Stimulated activated effector memory CD8-positive, alpha-beta T cell treated with anti-CD3 and anti-CD28 coated beads, Interleukin-12 subunit alpha, Interleukin-12 subunit beta, amount 100 ng/mL, for 72 hours (primary cell): Measurements from ENCODE around the gene NUP160.
"Not testable (repeated sequence)": the region's sequence is repeated elsewhere in the genome, so short reads cannot be mapped to it uniquely, and the experiment has no call there.

Source experiments
- ATAC-seq: fragments of 150-1000 bp; cut with Tn5 transposase; 2 replicates; pipeline ENCODE4 v1.10.0; 2021
- DNase-seq, 2 donors: peaks; one replicate each; pipeline ENCODE4 v3.0.0; 2021 to 2022; ENCODE audit warnings: low spot score in 2 of 2
- H3K27ac Mint-ChIP-seq: one replicate; pipeline ENCODE4 v1.8.0; 2022; ENCODE audit warnings: mild to moderate bottlenecking, mixed read lengths
- H3K36me3 Mint-ChIP-seq: one replicate; pipeline ENCODE4 v1.8.0; 2022; ENCODE audit warnings: mild to moderate bottlenecking, mixed read lengths
- H3K4me1 Mint-ChIP-seq: one replicate; pipeline ENCODE4 v1.8.0; 2022; ENCODE audit warnings: mixed read lengths
- H3K4me3 Mint-ChIP-seq: one replicate; pipeline ENCODE4 v1.8.0; 2022; ENCODE audit warnings: mild to moderate bottlenecking, mixed read lengths
- H3K9me3 Mint-ChIP-seq: one replicate; pipeline ENCODE4 v1.8.0; 2022; ENCODE audit warnings: mixed read lengths

The NUP160 gene

DNA sequence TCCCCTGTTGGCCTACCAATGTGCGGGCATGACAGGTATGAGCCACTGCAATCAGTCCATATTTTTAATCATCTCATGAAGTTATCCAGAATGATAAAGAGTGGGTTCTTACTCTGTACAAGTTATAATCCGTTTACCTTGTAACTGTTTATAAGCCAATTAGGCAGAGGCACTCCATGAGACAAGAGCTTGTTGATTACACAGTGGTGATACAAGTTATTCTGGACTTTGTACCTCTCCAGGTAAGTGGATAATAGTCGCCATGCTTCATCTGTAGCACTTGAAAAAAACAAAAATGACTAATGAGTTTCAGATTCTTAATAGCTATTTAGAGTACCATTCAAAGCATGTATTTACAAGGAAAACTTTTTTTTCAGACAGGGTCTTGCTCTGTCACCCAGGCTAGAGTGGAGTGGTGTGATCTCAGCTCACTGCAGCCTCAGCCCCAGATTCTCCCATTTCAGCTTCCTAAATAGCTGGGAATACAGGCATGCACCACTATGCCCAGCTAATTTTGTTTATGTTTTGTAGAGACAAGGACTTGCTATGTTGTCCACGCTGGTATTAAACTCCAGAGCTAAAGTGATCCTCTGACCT lies 63.3 kb downstream of the NUP160 start:
- Mint-ChIP-seq H3K4me1 (no peaks in the 10 kb centered on the region), H3K36me3 (peaks cover 97% of the 10 kb centered on the region), H3K27ac (no peak overlapping the region), H3K4me3 (no peak overlapping the region), H3K9me3 (no peaks in the 10 kb centered on the region)
- ATAC-seq = no peak
- peak in 1 of 2 donors; percentile 36 for DNase-seq

DNA sequence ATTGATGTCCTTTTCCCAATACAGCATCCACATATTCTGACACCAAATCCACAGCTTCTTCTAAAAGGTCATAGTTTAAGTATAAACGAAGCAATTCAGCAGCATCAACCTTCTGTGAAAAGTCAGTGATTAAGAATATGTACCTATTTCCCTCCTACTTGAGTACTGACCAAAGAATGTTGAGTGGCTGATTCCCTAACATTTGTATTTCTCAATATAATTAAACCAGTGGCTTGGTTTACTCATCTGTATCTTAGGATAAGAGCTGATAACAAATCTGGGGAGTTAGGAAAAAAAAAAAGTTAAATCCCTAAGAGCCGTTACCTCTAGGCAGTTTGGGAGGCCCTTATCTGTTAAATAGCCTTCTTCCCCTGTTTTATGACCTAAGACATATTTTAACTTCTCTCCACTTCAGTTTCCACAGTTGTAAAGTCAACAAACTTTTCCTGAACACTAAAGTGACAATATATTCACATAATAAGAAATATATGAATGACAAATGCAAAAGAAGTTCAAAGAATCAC lies 65.0 kb downstream of the NUP160 start:
- Mint-ChIP-seq H3K36me3 (peaks cover 97% of the 10 kb centered on the region), H3K27ac (no peak overlapping the region), H3K4me3 (no peak overlapping the region), H3K4me1 (no peaks in the 10 kb centered on the region), H3K9me3 (no peaks in the 10 kb centered on the region)
- ATAC-seq = no peak
- DNase-seq = no peak

DNA sequence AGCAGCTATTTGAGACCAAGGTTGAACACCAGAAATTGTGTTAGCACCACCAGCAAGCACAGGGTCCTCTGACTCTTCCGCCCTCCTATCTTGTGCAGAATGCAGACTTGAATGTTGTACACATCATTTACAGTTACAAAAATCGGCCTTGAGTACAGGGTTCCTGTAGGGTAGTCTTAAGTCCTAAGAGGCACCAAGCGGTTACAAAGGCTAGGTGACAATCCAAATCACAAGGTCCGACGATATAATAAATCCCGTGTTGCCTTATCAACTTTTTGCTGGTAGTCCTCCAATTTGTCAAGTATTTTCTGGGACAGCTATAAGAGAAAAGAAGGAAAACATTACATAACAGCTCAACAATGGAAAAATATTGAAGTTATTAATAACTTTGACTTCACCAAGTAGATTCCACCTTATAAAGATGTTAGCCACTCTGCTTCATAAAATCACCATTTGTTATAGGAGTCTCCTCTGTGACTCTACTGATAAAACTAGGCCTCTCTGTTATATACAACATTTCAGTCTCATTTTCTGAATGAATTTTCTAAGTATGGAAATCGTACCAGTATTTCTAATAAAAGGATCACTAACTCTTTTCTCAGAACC lies 69.2 kb downstream of the NUP160 start:
- H3K9me3 Mint-ChIP-seq = no peaks in the 10 kb centered on the region
- no peak overlapping the region for H3K4me3 Mint-ChIP-seq
- H3K4me1 Mint-ChIP-seq = no peaks in the 10 kb centered on the region
- H3K27ac Mint-ChIP-seq = no peak overlapping the region
- ATAC-seq (no peak), DNase-seq (no peak)
- H3K36me3 Mint-ChIP-seq = peaks cover 91% of the 10 kb centered on the region

DNA sequence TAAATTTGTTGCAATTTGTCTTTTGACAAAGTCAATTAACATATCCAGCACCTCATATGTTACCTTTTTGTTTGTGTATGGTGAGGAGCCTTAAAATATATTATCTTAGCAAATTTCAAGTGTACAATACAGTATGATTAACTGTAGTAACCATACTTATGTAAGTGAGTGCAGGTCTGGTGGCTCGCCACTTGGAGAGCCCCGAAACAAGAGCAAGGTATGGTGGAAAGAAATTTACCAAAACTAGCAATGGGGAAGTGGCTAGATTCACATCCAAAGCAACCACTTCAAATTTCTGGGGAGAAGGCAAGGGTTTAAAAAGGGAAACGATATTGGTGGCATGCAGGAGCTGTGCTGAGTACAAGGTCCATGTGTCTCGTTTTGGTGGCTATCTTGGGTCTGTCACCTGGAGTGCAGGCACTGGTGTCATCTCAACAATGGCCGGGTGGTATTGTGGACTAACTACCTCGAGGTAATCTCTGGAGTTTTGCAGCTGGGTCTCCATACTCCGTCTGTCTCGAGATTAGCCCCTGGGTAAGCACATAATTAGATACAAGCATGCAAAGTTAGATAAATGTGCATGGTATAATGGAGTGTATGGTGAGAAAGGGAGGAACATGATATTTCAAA lies 72.8 kb downstream of the NUP160 start:
- DNase-seq (no peak), ATAC-seq (no peak)
- peaks cover 58% of the 10 kb centered on the region for H3K36me3 Mint-ChIP-seq
- H3K4me1 Mint-ChIP-seq = no peaks in the 10 kb centered on the region
- no peak overlapping the region for H3K4me3 Mint-ChIP-seq
- H3K27ac Mint-ChIP-seq = no peak overlapping the region
- no peaks in the 10 kb centered on the region for H3K9me3 Mint-ChIP-seq

DNA sequence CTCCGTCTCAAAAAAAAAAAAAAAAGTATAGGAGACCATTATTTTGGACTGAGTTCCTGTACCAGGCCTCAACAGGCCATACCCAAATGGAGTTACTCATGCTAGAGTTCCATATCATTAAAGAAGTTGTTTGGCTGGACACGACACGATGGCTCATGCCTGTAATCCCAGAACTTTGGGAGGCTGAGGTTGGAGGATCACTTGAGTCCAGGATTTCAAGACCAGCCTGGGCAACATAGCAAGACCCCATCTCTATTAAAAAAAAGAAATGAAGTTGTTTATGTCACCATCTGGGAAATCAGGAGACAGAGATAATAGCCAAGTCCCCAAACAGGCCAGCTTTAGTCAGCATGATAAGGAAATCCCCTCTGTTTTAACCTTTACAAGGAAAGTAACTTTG lies 74.3 kb downstream of the NUP160 start:
- DNase-seq (no peak), ATAC-seq (no peak)
- no peaks in the 10 kb centered on the region for H3K4me1 Mint-ChIP-seq
- no peak overlapping the region for H3K4me3 Mint-ChIP-seq
- H3K36me3 Mint-ChIP-seq = peaks cover 43% of the 10 kb centered on the region
- H3K27ac Mint-ChIP-seq = no peak overlapping the region
- H3K9me3 Mint-ChIP-seq = no peaks in the 10 kb centered on the region

DNA sequence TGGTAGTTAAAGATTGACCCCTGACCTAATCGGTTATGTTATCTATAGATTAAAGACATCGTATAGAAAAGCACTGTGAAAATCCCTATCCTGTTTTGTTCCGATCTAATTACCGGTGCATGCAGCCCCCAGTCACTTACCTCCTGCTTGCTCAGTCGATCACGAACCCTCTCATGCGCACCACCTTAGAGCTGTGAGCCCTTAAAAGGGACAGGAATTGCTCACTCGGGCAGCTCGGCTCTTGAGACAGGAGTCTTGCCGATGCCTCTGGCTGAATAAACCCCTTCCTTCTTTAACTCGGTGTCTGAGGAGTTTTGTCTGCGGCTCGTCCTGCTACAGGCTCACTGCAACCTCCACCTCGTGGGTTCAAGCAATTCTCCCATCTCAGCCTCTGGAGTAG lies 78.6 kb downstream of the NUP160 start:
- not testable (repeated sequence) for H3K27ac Mint-ChIP-seq, H3K9me3 Mint-ChIP-seq, ATAC-seq, H3K4me3 Mint-ChIP-seq, DNase-seq
- Mint-ChIP-seq H3K36me3 (peaks cover 34% of the 10 kb centered on the region), H3K4me1 (peaks cover 15% of the 10 kb centered on the region)

DNA sequence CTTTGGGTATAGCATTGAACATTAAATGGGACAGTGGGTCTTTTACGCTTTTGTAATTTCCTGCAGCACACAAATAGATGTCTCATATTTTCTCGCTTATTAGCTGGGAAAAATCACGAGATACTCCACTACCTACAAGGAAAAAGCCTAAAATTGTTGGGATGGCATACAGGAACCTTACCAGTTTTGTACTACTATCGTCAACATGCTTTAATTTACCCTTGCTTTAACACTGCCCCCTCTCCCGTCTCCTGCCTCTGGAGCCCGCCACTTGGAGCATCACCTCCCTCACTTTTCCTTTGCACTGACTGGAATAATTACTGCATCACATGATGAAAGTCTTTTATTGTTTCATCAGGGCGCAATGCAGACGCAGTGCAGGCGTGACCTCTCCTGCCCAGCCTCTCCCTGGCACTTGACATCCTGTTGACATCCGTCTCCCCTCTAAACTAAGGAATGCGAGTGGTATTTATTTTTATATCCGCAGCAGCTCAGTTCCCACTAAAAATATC lies 80.0 kb downstream of the NUP160 start:
- ATAC-seq (no peak), DNase-seq (no peak)
- Mint-ChIP-seq H3K9me3 (no peaks in the 10 kb centered on the region), H3K4me3 (peak overlapping the region; percentile 86), H3K36me3 (peaks cover 48% of the 10 kb centered on the region), H3K4me1 (peaks cover 20% of the 10 kb centered on the region), H3K27ac (peak overlapping the region; percentile 98)

DNA sequence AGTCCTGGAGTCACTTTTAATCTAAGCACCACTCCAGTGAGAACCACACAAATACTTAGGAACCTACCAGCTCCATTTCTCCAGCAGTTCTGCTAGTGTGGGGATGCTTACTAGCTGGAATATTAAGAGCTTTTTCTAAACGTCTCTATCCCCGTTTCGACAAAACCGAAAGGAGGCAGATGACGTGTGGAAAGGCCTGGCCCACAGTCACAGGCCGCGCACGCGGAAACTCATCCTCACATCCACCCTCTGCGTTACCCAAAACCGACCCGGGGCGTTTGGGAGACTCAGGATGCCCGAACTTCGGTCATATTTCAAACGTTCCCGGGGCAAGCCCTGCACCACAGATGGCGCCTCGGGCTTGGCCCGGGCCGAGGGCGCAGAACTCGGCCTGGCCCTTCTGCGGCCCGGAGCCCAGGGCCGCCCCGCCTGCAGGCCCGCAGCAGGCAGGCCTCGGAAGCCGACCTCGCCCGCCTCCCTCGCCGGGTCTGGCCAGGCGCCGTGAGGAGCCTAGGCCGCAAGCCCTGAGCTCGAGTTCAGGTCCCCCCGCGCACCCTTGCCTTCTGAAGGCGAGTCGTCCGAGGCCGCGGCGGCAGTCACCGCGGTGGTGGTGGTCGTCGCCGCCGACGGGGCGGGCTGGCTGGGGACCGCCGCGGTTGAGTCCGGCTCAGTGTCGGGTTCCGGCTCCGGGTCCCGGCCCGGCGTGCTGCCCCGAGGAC lies 81.5 kb downstream of the NUP160 start:
- DNase-seq (peak; percentile 48 to 86), ATAC-seq (peak; percentile 66)
- peaks cover 62% of the 10 kb centered on the region for H3K36me3 Mint-ChIP-seq
- H3K4me1 Mint-ChIP-seq = peaks cover 20% of the 10 kb centered on the region
- peak overlapping the region; percentile 98 for H3K27ac Mint-ChIP-seq
- peak overlapping the region; percentile 86 for H3K4me3 Mint-ChIP-seq
- no peaks in the 10 kb centered on the region for H3K9me3 Mint-ChIP-seq

DNA sequence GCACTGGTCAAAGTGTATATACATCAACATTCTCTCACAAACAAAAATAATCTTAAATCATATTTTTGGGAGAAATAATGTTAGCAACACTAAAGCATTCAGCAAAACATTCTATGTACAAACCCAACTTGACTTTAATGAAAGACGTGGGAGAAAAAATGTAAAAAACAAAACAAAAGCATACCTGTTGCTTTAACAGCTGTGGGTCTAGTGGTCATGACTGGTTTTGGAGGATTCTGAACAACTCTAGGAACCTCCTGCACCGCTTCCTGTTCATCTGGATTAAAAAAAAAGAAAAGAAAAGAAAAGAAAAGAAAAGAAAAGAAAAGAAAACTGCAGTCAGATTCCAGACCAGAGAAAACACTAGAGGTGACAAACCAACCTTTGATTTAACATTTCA lies 83.1 kb downstream of the NUP160 start:
- peaks cover 78% of the 10 kb centered on the region for H3K36me3 Mint-ChIP-seq
- H3K9me3 Mint-ChIP-seq = no peaks in the 10 kb centered on the region
- peaks cover 20% of the 10 kb centered on the region for H3K4me1 Mint-ChIP-seq
- H3K27ac Mint-ChIP-seq = peak overlapping the region; percentile 98
- ATAC-seq (no peak), DNase-seq (no peak)
- H3K4me3 Mint-ChIP-seq = peak overlapping the region; percentile 86

DNA sequence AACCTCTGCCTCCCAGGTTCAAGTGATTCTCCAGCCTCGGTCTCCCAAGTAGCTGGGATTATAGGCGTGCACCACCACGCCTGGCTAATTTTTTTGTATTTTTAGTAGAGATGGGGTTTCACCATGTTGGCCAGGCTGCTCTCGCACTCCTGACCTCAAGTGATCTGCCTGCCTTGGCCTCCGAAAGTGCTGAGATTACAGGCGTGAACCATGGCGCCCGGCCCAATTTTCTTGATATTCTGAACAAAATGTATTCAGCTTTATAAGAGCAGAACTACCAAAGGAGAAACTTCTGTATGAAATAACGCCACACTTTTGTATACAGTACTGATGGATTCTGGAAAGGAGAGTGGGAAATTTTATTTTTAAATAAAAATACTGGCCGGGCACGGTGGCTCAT lies 88.9 kb downstream of the NUP160 start:
- not testable (repeated sequence) for H3K27ac Mint-ChIP-seq, H3K4me3 Mint-ChIP-seq, H3K9me3 Mint-ChIP-seq, ATAC-seq, DNase-seq, H3K4me1 Mint-ChIP-seq
- H3K36me3 Mint-ChIP-seq = peaks cover 100% of the 10 kb centered on the region

DNA sequence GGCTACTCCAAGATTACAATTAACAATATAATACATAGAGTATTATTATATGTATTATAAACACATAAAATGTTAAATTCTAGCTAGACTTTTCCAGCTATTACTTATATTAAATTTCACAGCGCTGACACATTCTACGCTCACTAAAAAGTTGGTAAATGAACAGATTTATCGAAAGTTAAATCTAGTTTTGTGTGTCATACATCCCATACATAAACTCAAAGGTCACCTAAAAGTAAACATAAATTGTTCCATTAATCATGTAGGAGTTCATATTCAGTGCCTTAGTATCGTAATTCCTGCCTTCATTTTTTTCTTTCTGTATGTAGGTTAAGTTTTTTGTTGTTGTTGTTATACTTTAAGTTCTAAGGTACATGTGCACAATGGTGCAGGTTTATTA lies 91.9 kb downstream of the NUP160 start:
- no peak overlapping the region for H3K4me3 Mint-ChIP-seq
- no peak for DNase-seq
- no peaks in the 10 kb centered on the region for H3K9me3 Mint-ChIP-seq
- H3K36me3 Mint-ChIP-seq = peaks cover 100% of the 10 kb centered on the region
- no peak for ATAC-seq
- no peak overlapping the region for H3K27ac Mint-ChIP-seq
- no peaks in the 10 kb centered on the region for H3K4me1 Mint-ChIP-seq

DNA sequence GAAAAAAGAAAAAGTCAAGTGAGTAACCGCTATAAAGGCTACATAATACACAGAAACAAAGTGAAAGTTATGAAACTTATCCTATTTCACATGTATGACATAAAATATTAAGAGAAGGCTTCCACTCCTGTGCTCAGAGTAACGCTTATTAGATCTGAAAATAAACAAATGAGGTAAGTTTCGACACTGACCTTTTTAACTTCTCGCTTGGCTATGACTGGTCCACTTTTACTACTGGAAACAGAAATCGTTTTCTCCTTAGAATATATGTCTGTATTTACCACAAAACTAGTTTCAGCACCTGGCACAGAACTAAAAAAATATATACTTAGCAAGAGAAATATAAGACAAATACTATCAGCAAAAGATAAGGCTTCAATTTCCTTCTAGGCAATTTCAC lies 97.4 kb downstream of the NUP160 start:
- no peak for DNase-seq
- H3K9me3 Mint-ChIP-seq = no peaks in the 10 kb centered on the region
- H3K27ac Mint-ChIP-seq = no peak overlapping the region
- no peak overlapping the region for H3K4me3 Mint-ChIP-seq
- ATAC-seq = no peak
- H3K4me1 Mint-ChIP-seq = peaks cover 7% of the 10 kb centered on the region
- H3K36me3 Mint-ChIP-seq = peaks cover 100% of the 10 kb centered on the region

DNA sequence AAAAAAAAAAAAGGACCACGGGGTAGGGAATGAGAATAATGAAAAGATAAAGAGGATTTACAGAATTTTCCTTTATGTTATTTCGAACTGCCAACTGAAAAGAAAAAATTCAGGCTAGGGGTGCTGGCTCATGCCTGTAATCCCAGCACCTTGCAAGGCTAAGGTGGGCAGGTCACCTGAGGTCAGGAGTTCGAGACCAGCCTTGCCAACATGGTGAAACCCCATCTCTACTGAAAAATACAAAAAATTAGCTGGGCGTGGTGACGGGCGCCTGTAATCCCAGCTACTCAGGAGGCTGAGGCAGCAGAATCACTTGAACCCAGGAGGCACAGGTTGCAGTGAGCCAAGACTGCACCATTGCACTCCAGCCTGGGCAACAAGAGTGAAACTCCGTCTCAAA lies 105.7 kb downstream of the NUP160 start:
- peaks cover 100% of the 10 kb centered on the region for H3K36me3 Mint-ChIP-seq
- not testable (repeated sequence) for H3K27ac Mint-ChIP-seq
- H3K4me1 Mint-ChIP-seq = peaks cover 12% of the 10 kb centered on the region

DNA sequence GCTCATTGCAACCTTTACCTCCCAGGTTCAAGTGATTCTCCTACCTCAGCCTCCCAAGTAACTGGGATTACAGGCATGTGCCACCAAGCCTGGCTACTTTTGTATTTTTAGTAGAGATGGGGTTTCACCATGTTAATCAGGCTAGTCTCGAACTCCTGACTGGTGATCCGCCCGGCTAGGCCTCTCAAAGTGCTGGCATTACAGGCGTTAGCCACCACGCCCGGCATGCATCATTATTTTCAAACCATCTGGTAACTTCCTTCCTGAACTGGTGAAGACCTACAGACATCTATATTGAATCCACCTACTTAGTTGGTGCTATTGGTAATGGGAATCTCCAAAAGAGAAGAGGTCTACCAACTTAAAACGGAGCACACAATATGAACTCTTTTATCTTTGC lies 110.3 kb downstream of the NUP160 start:
- DNase-seq, H3K4me3 Mint-ChIP-seq, H3K27ac Mint-ChIP-seq, H3K9me3 Mint-ChIP-seq, ATAC-seq, H3K4me1 Mint-ChIP-seq: not testable (repeated sequence)
- H3K36me3 Mint-ChIP-seq = peaks cover 100% of the 10 kb centered on the region

More for the DNA sequence above, 105.7 kb downstream of the NUP160 start:
- not testable (repeated sequence) for H3K9me3 Mint-ChIP-seq, DNase-seq, ATAC-seq, H3K4me3 Mint-ChIP-seq

DNA sequence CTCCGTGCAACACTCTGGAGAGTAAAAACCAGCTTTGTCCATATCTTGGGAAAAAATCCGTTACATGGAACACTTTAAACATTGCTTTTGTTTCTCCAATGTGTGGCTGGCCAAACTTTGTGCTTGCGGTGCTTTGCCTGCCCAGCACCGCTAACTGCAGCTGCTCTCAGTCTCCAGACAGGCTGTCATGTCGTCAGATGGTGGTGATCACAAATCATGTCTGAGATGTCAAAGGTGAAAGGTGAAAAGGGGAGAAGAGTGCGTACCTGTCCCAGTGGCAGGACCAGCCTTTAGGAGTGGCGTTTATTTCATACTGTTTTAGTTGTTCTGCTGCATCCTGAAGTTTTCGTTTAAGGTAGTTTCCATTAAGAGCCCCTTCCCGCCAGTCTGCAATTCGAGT lies 115.9 kb downstream of the NUP160 start:
- DNase-seq = no peak
- Mint-ChIP-seq H3K36me3 (peaks cover 100% of the 10 kb centered on the region), H3K27ac (no peak overlapping the region), H3K4me3 (no peak overlapping the region), H3K9me3 (no peaks in the 10 kb centered on the region), H3K4me1 (no peaks in the 10 kb centered on the region)
- no peak for ATAC-seq
